Neural progenitor cell (in vitro differentiated cells): ENCODE data around the gene ZBTB20. TPM values are rescaled to one million over a fixed set of nuclear protein-coding genes. Genes with fewer than 3 reads are reported as not detected.

Experiments
- DNase-seq: peaks from one replicate; pipeline ENCODE4 v3.0.0-alpha.2; 2016; ENCODE audit warnings: low spot score
- H2AFZ ChIP-seq: fragments of 200-600 bp; sonication (generic); replicated peaks from 2 replicates; pipeline ENCODE4 v1.6.1; 2016; ENCODE audit warnings: antibody characterized with exemption
- H3F3A ChIP-seq: fragments of 200-600 bp; sonication (generic); 2 replicates; pipeline ENCODE4 v1.6.1; 2016; ENCODE audit warnings: antibody characterized with exemption, low read depth
- H3K27ac ChIP-seq: fragments of 200-600 bp; sonication (generic); 2 replicates; pipeline ENCODE4 v1.5.1; 2016; ENCODE audit warnings: mild to moderate bottlenecking
- H3K27me3 ChIP-seq: fragments of 200-600 bp; sonication (generic); 2 replicates; pipeline ENCODE4 v1.6.1; 2016; ENCODE audit warnings: mild to moderate bottlenecking, moderate library complexity
- H3K36me3 ChIP-seq: fragments of 200-600 bp; sonication (generic); 2 replicates; pipeline ENCODE4 v1.5.1; 2016
- H3K4me1 ChIP-seq: fragments of 200-600 bp; sonication (generic); 2 replicates; pipeline ENCODE4 v1.6.1; 2016; ENCODE audit warnings: mixed run types
- H3K4me2 ChIP-seq: fragments of 200-600 bp; sonication (generic); 2 replicates; pipeline ENCODE4 v1.6.1; 2016
- H3K4me3 ChIP-seq: fragments of 200-600 bp; sonication (generic); 2 replicates; pipeline ENCODE4 v1.5.1; 2016
- H3K79me2 ChIP-seq: fragments of 200-600 bp; sonication (generic); 2 replicates; pipeline ENCODE4 v1.6.1; 2016; ENCODE audit warnings: low read depth
- H3K9ac ChIP-seq: fragments of 200-600 bp; sonication (generic); 2 replicates; pipeline ENCODE4 v1.6.1; 2016
- H3K9me3 ChIP-seq: fragments of 200-600 bp; sonication (generic); 2 replicates; pipeline ENCODE4 v1.5.1; 2016; ENCODE audit warnings: low read depth
- H4K20me1 ChIP-seq: fragments of 200-600 bp; sonication (generic); 2 replicates; pipeline ENCODE4 v1.6.1; 2016; ENCODE audit warnings: low read depth
- H3K27ac Mint-ChIP-seq: 3 replicates; pipeline ENCODE4 v1.8.0; 2021; ENCODE audit warnings: mixed read lengths
- H3K27me3 Mint-ChIP-seq: 2 replicates; pipeline ENCODE4 v1.8.0; 2022; ENCODE audit warnings: low read depth, mild to moderate bottlenecking, inconsistent platforms, moderate library complexity, mixed read lengths; ENCODE audit not compliant: insufficient read depth
- H3K36me3 Mint-ChIP-seq: 3 replicates; pipeline ENCODE4 v1.8.0; 2021; ENCODE audit warnings: mixed read lengths
- H3K4me1 Mint-ChIP-seq: 3 replicates; pipeline ENCODE4 v1.8.0; 2021; ENCODE audit warnings: mixed read lengths
- H3K4me3 Mint-ChIP-seq: 3 replicates; pipeline ENCODE4 v1.8.0; 2021; ENCODE audit warnings: mild to moderate bottlenecking, moderate library complexity, mixed read lengths
- H3K9me3 Mint-ChIP-seq: 3 replicates; pipeline ENCODE4 v1.8.0; 2020; ENCODE audit warnings: mixed read lengths
- EZH2 ChIP-seq: fragments of 200-600 bp; sonication (generic); IDR thresholded peaks from 2 replicates; pipeline ENCODE4 v1.6.1; 2017; ENCODE audit warnings: antibody characterized with exemption, mild to moderate bottlenecking, moderate library complexity
- EZH2phosphoT487 ChIP-seq: fragments of 200-600 bp; sonication (generic); IDR thresholded peaks from 2 replicates; pipeline ENCODE4 v1.6.1; 2017; ENCODE audit warnings: antibody characterized with exemption
- total RNA-seq: library from RNA; depleted of rRNA; stranded (reverse); fragments of >200 nt; gene quantifications from 2 replicates; pipeline ENCODE4 v1.2.3, GENCODE V29; 2015; ENCODE audit warnings: low replicate concordance
- TF ChIP-seq, protein P1 (sequence below): fragments of 200-600 bp; sonication (generic); IDR thresholded peaks from 2 replicates; pipeline ENCODE4 v1.5.1; 2017; ENCODE audit warnings: antibody characterized with exemption, mild to moderate bottlenecking

ZBTB20 gene
- total RNA-seq, 1 donor from 2014 or later: 1.9 TPM

DNA sequence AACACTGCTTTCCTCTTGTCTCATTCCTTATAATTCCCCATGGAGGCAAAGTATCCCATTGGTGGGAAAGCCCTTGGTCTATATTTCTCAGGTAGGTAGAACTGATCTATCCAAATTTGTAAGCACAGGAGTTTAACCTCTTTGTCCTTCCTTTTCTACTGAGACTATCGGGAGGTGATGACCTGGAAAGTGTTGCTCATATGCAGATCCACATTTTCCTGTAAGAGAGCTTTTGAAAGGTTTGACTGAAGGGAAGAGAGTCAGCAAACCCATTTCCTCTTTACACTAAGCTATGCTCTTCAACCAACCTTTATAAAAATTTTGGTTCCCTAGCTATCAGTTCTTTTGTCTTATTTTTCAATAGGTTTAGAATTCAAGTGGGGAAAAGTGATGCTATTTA, 652.6 kb downstream of the ZBTB20 start:
- H3K9ac ChIP-seq: no peak overlapping the region

DNA sequence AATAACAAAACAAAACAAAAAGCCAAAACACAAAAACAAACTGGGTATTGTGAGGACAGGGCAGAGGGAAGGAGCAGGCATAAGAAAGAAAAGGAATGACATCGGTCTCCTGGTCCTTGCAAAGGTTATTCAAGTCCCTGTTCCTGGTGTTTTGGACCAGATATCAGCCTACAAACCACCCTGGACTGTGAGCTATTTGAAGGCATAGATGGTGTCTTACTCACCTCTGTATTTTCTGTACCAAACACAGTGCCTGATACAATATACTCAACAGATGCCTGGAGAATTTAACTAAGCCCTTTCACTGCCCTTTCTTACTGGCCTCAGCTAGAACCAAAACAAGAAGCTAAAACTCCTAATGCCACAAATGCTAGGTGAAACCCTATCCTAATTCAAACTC, 656.3 kb downstream of the ZBTB20 start:
- no peaks in the 10 kb centered on the region for H3K27me3 Mint-ChIP-seq
- Histone ChIP-seq H3K27ac (no peak overlapping the region), H2AFZ (no peak overlapping the region), H3K36me3 (no peaks in the 10 kb centered on the region), H3K4me1 (no peaks in the 10 kb centered on the region), H3K4me3 (no peak overlapping the region), H3K79me2 (no peaks in the 10 kb centered on the region), H3K9ac (no peak overlapping the region), H3K9me3 (no peaks in the 10 kb centered on the region), H3K4me2 (no peak overlapping the region), H3K27me3 (no peaks in the 10 kb centered on the region), H4K20me1 (no peaks in the 10 kb centered on the region), H3F3A (no peaks in the 10 kb centered on the region)
- H3K4me3 Mint-ChIP-seq: no peak overlapping the region
- H3K9me3 Mint-ChIP-seq: no peaks in the 10 kb centered on the region
- DNase-seq: no peak
- no peaks in the 10 kb centered on the region for H3K4me1 Mint-ChIP-seq
- H3K27ac Mint-ChIP-seq: no peak overlapping the region
- no peaks in the 10 kb centered on the region for H3K36me3 Mint-ChIP-seq
- no peak for TF ChIP-seq EZH2phosphoT487
- TF ChIP-seq, protein P1, sequence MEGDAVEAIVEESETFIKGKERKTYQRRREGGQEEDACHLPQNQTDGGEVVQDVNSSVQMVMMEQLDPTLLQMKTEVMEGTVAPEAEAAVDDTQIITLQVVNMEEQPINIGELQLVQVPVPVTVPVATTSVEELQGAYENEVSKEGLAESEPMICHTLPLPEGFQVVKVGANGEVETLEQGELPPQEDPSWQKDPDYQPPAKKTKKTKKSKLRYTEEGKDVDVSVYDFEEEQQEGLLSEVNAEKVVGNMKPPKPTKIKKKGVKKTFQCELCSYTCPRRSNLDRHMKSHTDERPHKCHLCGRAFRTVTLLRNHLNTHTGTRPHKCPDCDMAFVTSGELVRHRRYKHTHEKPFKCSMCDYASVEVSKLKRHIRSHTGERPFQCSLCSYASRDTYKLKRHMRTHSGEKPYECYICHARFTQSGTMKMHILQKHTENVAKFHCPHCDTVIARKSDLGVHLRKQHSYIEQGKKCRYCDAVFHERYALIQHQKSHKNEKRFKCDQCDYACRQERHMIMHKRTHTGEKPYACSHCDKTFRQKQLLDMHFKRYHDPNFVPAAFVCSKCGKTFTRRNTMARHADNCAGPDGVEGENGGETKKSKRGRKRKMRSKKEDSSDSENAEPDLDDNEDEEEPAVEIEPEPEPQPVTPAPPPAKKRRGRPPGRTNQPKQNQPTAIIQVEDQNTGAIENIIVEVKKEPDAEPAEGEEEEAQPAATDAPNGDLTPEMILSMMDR: no peak
- TF ChIP-seq EZH2: no peak

More for the DNA sequence above, 652.6 kb downstream of the ZBTB20 start:
- Histone ChIP-seq H3K79me2 (no peaks in the 10 kb centered on the region), H3K27ac (no peak overlapping the region), H3K4me2 (no peak overlapping the region), H3K4me3 (no peak overlapping the region), H3K4me1 (peaks cover 9% of the 10 kb centered on the region), H2AFZ (no peak overlapping the region), H3K27me3 (no peaks in the 10 kb centered on the region), H3K36me3 (no peaks in the 10 kb centered on the region), H3K9me3 (no peaks in the 10 kb centered on the region), H3F3A (no peaks in the 10 kb centered on the region), H4K20me1 (no peaks in the 10 kb centered on the region)
- Mint-ChIP-seq H3K36me3 (no peaks in the 10 kb centered on the region), H3K4me3 (no peak overlapping the region), H3K27me3 (no peaks in the 10 kb centered on the region), H3K4me1 (peaks cover 23% of the 10 kb centered on the region), H3K27ac (no peak overlapping the region), H3K9me3 (no peaks in the 10 kb centered on the region)
- TF ChIP-seq EZH2phosphoT487 (no peak), EZH2 (no peak)
- TF ChIP-seq, protein P1: no peak
- no peak for DNase-seq

DNA sequence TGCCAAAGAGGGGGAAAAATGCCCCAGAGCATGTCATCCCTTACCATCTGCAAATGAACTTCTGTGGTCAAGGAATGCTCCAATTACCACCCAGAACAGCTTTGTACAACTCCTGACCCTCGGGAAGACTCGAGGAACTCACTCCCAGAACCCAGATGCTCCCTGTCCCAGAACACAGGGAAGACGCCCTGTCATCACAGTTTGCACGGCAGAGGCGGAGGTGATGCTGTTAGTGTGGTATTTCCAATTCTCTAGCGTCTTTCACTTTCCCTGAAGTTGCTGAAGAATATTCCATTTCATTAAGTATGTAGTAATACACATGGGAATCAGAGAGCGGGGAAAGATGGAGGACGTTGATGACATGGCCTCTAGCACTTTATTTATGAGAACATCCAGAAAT, 659.6 kb downstream of the ZBTB20 start:
- H3K4me2 ChIP-seq: no peak overlapping the region
- H4K20me1 ChIP-seq: no peaks in the 10 kb centered on the region
- no peak for TF ChIP-seq EZH2phosphoT487
- no peak for TF ChIP-seq EZH2
- TF ChIP-seq, protein P1: no peak
- Mint-ChIP-seq H3K27me3 (no peaks in the 10 kb centered on the region), H3K9me3 (no peaks in the 10 kb centered on the region), H3K27ac (no peak overlapping the region), H3K4me3 (no peak overlapping the region), H3K36me3 (no peaks in the 10 kb centered on the region), H3K4me1 (no peaks in the 10 kb centered on the region)
- DNase-seq: no peak
- no peaks in the 10 kb centered on the region for H3K9me3 ChIP-seq
- no peaks in the 10 kb centered on the region for H3K4me1 ChIP-seq
- H3K27ac ChIP-seq: no peak overlapping the region
- H3K79me2 ChIP-seq: no peaks in the 10 kb centered on the region
- H3K27me3 ChIP-seq: no peaks in the 10 kb centered on the region
- H3K9ac ChIP-seq: no peak overlapping the region
- no peak overlapping the region for H3K4me3 ChIP-seq
- no peaks in the 10 kb centered on the region for H3F3A ChIP-seq
- no peak overlapping the region for H2AFZ ChIP-seq
- no peaks in the 10 kb centered on the region for H3K36me3 ChIP-seq
